Measurements from ENCODE around the gene PPIB. TPM values are rescaled to one million over a fixed set of nuclear protein-coding genes. Genes with fewer than 3 reads are reported as not detected.

The PPIB gene
- total RNA-seq, 1 experiment from 2014 or later = 1,039 TPM

DNA sequence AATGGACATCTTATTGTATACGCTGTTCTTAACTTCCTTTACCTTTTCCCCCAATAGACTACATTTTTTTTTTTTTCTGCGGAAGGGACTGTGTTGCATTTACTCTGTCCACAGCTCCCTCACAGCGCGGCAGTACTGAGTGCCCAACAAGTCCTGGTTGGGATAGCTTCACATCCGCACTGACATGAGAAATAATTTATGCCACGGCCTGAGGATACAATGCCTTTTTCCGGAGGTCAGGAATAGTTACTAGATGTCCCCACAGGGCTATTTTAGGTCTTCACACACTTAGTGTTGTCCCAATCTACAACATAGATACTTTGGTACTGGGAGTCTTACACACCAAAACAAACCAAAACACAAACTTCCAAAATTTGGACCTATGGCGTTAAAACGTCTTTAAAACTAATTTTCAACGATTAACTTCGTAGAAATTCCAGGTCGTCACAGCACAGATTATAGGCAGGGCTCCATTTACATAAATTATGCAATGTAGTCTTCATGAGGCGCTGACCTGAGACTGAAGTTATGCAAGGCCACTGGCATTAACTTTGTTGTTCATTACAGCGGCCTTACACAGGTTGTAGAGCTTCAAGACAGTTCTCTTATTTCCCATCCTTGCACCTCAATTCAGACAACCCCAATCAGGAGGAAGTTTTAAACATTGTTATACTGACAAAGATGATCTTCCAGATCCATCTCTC is 989 bp upstream of the PPIB start:
- H3K4me3 ChIP-seq = peak overlapping the region; percentile 47
- no peaks in the 10 kb centered on the region for H3K27me3 ChIP-seq
- peaks cover 35% of the 10 kb centered on the region for H3K36me3 ChIP-seq
- no peak for DNase-seq
- H3K9me3 ChIP-seq = no peaks in the 10 kb centered on the region

DNA sequence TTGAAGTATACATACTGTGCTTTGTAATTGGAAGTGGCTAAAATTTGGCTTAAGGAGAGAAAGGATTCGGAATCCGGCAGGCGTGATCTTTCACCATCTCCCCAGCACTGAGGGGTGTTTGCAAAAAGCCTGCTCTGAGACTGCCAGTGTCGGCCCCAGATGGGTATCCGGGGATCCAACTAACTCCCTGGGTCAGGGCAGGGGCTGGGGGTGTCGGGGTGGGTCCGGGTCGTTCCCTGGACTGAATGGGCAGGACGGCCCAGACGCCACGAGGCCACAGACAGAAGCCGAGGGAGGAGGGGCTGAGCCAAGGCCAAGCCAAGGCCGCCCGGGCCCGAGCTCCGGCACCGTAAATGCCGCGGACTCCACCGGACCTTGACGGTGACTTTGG is 349 bp downstream of the PPIB start:
- DNase-seq = no peak
- peaks cover 49% of the 10 kb centered on the region for H3K36me3 ChIP-seq
- no peaks in the 10 kb centered on the region for H3K27me3 ChIP-seq
- H3K4me3 ChIP-seq = peak overlapping the region; percentile 73
- no peaks in the 10 kb centered on the region for H3K9me3 ChIP-seq

DNA sequence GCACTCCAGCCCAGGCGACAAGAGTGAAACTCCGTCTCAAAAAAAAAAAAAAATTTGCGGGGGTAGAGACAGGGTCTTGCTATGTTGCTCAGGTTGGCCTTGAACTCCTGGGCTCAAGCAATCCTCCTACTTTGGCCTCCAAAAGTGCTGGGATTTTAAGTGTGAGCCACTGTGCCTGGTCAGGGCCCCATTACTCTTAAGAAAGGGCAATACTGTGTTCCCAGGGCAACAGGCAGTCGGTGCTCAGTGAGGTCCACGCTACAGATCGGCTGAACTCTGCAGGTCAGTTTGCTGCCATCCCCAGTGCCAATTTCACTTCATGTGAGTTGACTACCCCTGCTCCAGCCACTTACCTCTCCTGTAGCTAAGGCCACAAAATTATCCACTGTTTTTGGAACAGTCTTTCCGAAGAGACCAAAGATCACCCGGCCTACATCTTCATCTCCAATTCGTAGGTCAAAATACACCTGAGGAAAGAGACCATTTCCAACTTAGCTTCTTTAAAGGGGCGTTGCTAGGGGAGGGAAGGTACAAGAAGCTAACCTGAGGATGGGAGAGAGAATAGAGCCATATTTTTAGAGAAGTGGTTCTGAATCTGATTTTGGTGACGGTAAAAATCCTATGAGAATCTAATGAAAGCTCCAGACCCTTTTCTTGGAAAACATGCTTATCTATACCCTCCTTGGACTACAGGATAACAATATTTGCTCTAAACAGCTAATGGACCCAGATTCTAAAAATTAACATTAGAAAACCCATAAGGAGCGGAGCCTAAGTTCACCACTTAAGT is 939 bp downstream of the PPIB start:
- Histone ChIP-seq H3K4me3 (peak overlapping the region; percentile 73), H3K36me3 (peaks cover 55% of the 10 kb centered on the region), H3K27me3 (no peaks in the 10 kb centered on the region), H3K9me3 (no peaks in the 10 kb centered on the region)
- no peak for DNase-seq

DNA sequence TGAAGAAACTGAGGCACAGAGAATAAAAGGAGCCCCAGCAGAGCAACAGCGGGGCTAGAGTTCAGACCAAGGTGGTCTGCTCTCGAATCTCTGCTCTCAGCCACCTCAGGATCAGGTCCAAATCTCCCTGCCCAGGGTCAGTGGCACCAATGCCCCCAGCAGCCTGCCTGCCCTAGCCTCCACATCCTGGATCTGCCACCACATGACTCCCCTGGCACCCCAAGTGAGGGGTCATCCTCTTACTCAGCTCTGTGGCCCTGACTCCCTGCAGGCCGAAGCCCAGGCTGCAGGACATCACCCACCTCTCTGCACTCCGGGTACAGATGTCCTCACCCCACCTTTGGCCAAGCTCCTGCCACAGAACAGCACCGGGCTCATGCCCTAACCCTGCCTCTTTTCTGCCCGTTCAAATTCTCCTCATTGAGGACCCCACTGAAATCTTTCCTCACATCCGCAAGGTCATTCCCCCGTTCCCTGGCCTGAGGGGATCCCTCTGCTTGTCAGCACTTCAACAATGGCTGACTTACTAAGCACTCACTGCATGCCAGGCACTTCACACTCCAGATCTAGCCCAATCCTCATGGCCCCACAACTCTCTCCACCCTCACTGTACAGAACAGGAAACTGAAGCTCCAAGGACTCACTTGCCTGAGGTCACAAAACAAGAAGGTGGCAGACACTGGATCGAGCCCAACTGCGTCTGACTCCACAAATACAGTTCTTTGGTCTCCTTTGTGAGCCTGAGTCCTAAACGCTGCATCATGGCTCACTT is 4.3 kb downstream of the PPIB start:
- peaks cover 82% of the 10 kb centered on the region for H3K36me3 ChIP-seq
- H3K4me3 ChIP-seq = no peak overlapping the region
- H3K27me3 ChIP-seq = no peaks in the 10 kb centered on the region
- DNase-seq = no peak
- H3K9me3 ChIP-seq = no peaks in the 10 kb centered on the region

DNA sequence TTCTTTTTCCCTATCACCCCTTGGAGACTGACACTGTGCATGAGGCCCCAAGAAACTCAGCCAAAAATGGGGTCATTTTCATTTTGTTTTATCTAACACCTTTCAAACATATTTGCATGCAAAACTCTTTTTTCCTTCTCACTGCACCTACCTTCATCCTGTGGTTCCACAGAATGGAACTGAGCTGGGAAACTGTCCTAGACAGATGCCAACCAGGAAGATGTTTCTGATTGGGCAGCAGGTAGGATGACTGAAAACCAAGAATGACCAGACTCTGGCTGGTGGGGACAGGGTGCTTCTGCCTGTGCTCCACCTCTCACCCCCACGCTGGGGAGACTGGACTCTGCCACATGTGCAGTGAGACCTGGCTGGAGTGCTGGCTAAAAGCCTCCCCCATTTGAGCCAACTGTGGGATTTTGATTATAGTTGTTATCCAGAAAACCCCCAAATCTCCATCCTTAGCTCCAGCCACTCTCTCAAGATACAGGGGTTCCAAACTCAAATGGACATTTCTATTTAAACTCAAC is 5.2 kb downstream of the PPIB start:
- Histone ChIP-seq H3K9me3 (no peaks in the 10 kb centered on the region), H3K4me3 (no peak overlapping the region), H3K36me3 (peaks cover 82% of the 10 kb centered on the region), H3K27me3 (0 out of 2 replicates have a peak, but pooled peaks cover 3% of the 10 kb centered on the region)
- DNase-seq = no peak

DNA sequence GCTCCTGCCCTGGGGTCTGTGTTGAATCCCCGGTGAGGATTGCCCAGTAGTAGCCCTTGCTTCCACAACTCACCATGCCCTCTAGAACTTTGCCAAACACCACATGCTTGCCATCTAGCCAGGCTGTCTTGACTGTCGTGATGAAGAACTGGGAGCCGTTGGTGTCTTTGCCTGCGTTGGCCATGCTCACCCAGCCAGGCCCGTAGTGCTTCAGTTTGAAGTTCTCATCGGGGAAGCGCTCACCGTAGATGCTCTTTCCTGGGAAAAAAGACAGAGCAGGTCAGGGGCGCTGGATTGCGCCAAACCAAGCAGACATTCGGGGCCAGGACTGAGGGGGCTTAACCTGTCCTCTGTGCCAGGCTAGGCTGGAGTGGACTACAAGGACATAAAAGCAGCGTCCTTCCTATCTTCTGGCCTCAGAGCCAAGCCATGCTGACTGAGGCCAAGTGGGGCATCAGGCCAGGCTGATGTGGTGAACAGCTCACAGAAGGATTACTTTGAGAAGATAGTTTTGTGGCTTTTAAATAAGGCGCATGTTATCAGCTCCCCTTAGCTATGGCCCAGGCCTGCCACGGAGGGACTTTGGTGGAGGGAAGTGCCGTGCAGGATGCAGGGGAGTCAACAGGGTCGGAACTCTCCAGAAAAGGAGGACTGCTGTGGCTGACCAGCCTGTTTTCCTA is 6.0 kb downstream of the PPIB start:
- no peak for DNase-seq
- Histone ChIP-seq H3K4me3 (no peak overlapping the region), H3K36me3 (peaks cover 76% of the 10 kb centered on the region), H3K27me3 (peaks cover 9% of the 10 kb centered on the region; the same call in 1 of the 2 replicates), H3K9me3 (no peaks in the 10 kb centered on the region)

DNA sequence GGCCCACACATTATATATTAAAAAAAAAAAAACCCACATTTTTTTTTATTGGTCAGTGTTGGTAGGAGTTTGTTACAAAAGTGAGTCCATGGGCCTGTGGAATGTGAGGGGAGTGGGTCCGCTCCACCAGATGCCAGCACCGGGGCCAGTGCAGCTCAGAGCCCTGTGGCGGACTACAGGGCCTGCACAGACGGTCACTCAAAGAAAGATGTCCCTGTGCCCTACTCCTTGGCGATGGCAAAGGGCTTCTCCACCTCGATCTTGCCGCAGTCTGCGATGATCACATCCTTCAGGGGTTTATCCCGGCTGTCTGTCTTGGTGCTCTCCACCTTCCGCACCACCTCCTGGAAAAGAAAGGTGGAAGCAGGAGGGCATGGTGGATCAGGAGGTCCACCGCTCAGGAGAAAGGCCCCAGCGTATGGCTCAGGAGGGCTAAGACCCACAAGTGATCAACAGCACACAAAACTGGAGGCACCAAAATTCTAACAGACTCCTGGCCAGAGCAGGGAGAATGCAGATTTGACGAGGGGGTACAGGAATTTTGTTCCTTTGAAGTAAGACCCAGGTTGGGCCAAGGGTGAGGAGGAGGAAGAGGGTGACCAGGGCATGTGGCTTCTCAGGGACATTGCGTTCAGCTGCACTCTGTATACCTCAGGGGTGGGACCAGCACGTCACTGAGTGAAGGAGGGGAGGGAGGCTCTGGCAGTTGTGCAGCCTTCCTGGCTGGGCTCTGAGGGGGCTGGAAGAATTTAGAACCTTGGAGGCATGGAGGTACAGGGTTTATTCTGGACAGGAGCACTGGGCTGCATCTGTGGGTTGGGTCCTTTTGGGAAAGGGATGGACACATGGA is 6.8 kb downstream of the PPIB start:
- Histone ChIP-seq H3K36me3 (peaks cover 68% of the 10 kb centered on the region), H3K9me3 (no peaks in the 10 kb centered on the region)

DNA sequence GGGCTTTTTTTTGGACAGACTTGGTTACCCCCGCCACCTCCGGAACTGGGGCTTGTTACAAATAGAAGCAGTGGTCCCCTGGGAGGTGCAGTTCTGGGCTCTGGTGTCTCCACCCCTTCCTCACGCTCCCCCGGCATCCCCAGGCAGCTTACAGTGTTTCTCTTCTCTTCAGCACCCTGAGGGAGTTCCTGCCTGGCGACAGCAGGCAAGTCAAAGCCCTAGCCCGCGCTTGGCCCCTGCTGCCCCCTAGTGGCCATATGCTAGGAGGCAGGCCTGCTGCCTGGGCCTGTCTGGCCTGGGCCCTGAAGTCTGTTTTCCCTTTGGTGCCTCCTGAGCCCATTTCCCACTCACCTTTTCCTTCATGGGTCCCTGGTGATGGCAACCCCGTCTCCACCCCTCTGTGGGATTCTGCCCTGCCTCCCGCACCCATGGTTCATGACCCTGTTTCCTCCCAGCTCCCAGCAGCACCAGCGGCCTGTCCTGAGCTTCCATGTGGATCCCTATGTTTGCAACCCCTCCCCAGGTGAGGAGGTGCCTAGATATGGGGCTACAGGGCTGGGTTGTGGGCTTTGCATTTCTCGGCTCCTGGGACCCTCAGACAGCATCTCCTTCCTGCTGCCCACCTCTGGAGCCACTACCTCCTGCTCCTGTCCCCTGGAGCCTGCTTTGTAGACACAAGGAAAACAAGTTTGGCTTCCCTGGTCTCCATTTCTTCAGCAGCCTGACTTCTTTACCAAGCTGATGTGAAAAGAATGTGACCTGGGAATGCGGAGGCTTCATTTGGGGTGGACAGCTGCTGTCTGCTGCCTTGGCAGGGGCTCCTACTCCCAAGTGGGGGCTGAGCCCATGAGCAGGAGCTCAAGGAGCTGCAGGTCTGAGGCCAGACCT is 9.1 kb downstream of the PPIB start:
- no peak overlapping the region for H3K4me3 ChIP-seq
- H3K9me3 ChIP-seq = no peaks in the 10 kb centered on the region
- H3K36me3 ChIP-seq = peaks cover 45% of the 10 kb centered on the region
- peak; percentile 86 for DNase-seq
- peaks cover 10% of the 10 kb centered on the region; the same call in 1 of the 2 replicates for H3K27me3 ChIP-seq

More for the DNA sequence above, 6.8 kb downstream of the PPIB start:
- DNase-seq = no peak
- Histone ChIP-seq H3K4me3 (no peak overlapping the region), H3K27me3 (peaks cover 10% of the 10 kb centered on the region; the same call in 1 of the 2 replicates)

DNA sequence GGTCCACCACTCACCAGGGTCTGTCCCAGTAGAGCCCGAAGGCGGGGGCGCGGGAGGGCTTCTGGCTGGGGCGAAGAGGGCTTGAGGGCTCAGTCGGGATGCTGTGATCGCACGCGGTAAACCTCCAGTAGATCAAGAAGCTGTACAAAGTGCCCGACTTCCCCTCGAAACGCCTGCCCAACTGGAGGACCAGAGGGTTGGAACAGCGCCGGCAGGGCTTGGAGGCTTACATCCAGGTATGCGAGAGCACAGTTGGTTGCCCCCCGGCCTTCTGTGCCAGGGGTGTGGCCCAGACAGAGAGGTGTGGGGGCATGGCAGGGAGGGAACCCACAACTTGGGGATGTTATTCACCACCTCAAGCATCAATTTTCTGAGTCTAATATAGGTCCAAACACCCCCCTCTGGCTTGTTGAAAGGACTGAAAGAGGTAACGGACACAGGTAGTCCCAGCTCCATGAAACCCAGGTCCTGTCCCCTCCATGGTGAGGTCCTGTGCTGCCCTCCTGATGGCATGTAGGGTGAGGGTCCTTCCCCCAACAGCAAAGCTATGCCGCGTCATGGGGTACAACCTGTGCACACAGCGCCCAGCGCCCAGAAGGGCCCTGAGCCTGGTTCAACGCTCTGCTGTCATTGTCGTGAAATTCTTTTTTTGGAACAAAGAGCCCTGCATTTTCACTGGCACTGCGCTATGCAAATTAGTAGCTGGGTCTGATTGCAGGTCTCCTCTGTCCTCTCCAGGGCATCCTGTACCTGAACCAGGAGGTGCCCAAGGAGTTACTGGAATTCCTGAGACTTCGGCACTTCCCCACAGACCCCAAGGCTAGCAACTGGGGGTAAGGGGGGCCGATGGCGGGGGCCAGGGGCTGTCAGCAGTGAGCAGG is 10.1 kb downstream of the PPIB start:
- Histone ChIP-seq H3K4me3 (no peak overlapping the region), H3K27me3 (peaks cover 10% of the 10 kb centered on the region; the same call in 1 of the 2 replicates), H3K36me3 (peaks cover 36% of the 10 kb centered on the region), H3K9me3 (no peaks in the 10 kb centered on the region)
- no peak for DNase-seq

DNA sequence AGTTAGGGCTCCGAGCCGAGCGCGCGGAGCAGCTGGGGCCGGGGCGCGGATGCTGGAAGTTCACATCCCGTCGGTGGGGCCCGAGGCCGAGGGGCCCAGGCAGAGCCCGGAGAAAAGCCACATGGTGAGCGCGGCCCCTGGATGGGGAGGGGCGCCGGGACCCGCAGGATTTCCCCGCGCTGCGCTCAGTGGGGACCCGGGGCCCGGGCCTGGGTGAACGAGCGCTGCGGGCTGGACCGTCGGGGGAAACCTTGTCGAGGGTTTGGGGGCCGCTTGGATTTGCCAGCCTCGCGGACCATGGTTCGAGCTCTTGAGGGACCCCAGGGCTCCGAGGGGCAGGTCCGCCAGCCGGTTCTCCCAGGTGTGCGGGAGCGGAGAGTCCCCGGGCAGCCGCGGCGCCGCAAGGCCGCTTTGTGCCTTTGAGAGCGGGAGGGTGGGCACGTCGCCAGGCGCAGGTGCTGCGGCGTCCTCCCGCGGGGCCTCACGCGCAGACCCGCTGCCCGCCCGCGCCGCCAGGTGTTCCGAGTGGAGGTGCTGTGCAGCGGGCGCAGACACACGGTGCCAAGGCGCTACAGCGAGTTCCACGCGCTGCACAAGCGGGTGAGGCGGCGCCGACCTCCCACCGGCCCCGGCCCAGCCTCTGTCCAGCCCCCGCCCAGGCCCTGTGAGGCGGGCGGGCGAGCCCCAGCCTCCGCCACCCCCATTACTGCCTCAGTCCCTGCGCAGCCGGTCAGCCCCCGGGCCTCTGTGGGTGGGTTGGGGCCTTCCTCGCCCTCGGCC is 10.9 kb downstream of the PPIB start, which contains the start of gene SNX22:
Gene SNX22 (plus strand): TSS at position 5 of the 780 bp plus-strand sequence. CDS start 45 bp downstream, at position 50.
- H3K27me3 ChIP-seq = peaks cover 10% of the 10 kb centered on the region; the same call in 1 of the 2 replicates
- no peak for DNase-seq
- peak within 1 kb of the TSS; percentile 36 for H3K4me3 ChIP-seq
- H3K36me3 ChIP-seq = peaks cover 27% of the 10 kb centered on the region
- H3K9me3 ChIP-seq = no peaks in the 10 kb centered on the region

DNA sequence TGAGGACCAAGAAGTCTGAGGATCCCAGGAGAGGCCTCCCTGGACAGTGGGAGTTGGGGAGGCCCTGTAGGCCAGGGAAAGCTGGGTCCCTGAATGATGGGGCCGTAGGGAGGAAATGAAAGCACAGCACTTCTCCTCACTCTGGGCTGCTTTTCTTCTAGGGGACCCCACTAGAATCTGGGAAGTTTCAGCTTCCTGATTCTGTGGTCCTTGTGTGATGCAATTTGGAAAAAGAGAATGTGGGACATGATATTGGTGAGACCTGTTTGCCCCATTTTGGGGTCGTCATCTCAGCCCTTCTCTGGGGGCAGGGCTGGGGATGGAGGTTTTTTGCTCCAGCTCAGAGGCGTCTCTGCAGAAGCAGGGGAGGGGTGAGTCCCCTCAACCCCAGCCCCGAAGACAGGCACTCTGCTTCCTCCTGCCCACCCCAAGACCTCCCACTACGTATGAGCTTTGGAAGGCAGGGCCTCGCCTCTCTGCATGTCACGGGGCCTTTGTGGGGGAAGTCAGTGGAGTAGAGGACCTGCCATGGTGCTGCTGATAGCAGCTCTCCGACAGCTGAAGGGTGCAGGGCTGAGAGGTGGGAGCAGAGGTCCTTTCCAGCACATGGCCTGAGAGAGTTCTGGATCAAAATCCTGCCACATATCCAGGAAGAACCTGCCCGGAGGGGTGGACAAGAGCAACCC is 12.8 kb downstream of the PPIB start:
- no peak for DNase-seq
- Histone ChIP-seq H3K27me3 (peaks cover 10% of the 10 kb centered on the region; the same call in 1 of the 2 replicates), H3K4me3 (no peak overlapping the region), H3K9me3 (no peaks in the 10 kb centered on the region), H3K36me3 (peaks cover 15% of the 10 kb centered on the region)

DNA sequence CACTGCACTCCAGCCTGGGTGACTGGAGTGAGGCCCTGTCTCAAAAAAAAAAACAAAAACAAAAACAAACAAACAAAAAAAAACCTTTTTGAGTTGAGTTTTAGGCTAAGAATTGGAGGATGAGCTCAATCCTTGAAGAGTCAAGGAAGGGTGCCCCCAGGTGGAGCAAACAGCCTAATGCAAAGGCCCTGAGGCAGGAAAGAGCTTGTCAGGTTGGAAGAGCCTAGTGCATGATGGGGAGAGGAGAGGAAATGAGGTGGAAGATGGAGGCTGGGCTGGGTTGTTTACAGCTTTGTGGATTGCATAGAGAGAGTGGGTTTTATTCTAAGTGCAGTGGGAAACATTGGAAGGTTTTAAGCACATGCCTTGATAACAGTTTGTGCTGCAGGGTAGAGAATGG is 13.4 kb downstream of the PPIB start:
- Histone ChIP-seq H3K9me3 (no peaks in the 10 kb centered on the region), H3K36me3 (peaks cover 12% of the 10 kb centered on the region), H3K27me3 (peaks cover 10% of the 10 kb centered on the region; the same call in 1 of the 2 replicates), H3K4me3 (no peak overlapping the region)
- DNase-seq = no peak
